Endodermal cell (in vitro differentiated cells): ENCODE measurements around the gene LRFN5. TPM values are rescaled to one million over a fixed set of nuclear protein-coding genes. Genes with fewer than 3 reads are reported as not detected.

Source experiments
- DNase-seq: peaks from one replicate; pipeline ENCODE4 v3.0.0-alpha.2; 2017
- H3K27ac ChIP-seq: 2 replicates; pipeline ENCODE4 v1.5.1; 2013; ENCODE audit warnings: mild to moderate bottlenecking, low read depth, low read length, moderate library complexity
- H3K27me3 ChIP-seq: 2 replicates; pipeline ENCODE4 v1.6.1; 2013; ENCODE audit warnings: mild to moderate bottlenecking, low read length, moderate library complexity; ENCODE audit not compliant: insufficient read depth, control insufficient read depth, poor library complexity, severe bottlenecking
- H3K36me3 ChIP-seq: 2 replicates; pipeline ENCODE4 v1.7.0; 2013; ENCODE audit warnings: mild to moderate bottlenecking, low read length, moderate library complexity; ENCODE audit not compliant: control insufficient read depth, insufficient read depth
- H3K4me1 ChIP-seq: one replicate; pipeline ENCODE4 v1.7.0; 2013; ENCODE audit warnings: low read length; ENCODE audit not compliant: control insufficient read depth, insufficient read depth
- H3K4me3 ChIP-seq: 2 replicates; pipeline ENCODE4 v1.5.1; 2013; ENCODE audit warnings: mild to moderate bottlenecking, low read length, moderate library complexity
- H3K9ac ChIP-seq: 2 replicates; pipeline ENCODE4 v1.6.1; 2013; ENCODE audit warnings: mild to moderate bottlenecking, low read length, moderate library complexity; ENCODE audit not compliant: poor library complexity, severe bottlenecking; ENCODE audit errors: extremely low read depth
- H3K9me3 ChIP-seq: 2 replicates; pipeline ENCODE4 v1.6.1; 2013; ENCODE audit warnings: mild to moderate bottlenecking, low read length, moderate library complexity; ENCODE audit not compliant: control insufficient read depth
- H3K27ac Mint-ChIP-seq: 2 replicates; pipeline ENCODE4 v1.8.0; 2020; ENCODE audit warnings: mixed read lengths
- H3K27me3 Mint-ChIP-seq: 2 replicates; pipeline ENCODE4 v1.8.0; 2021; ENCODE audit warnings: mild to moderate bottlenecking, mixed read lengths; ENCODE audit not compliant: insufficient read depth
- H3K36me3 Mint-ChIP-seq: 2 replicates; pipeline ENCODE4 v1.8.0; 2020; ENCODE audit warnings: low read depth, mixed read lengths
- H3K4me1 Mint-ChIP-seq: 2 replicates; pipeline ENCODE4 v1.8.0; 2020; ENCODE audit warnings: mixed read lengths
- H3K4me3 Mint-ChIP-seq: 2 replicates; pipeline ENCODE4 v1.8.0; 2020; ENCODE audit warnings: mild to moderate bottlenecking, moderate library complexity, mixed read lengths
- H3K9me3 Mint-ChIP-seq: 2 replicates; pipeline ENCODE4 v1.8.0; 2020; ENCODE audit warnings: mild to moderate bottlenecking, mixed read lengths
- CTCF ChIP-seq: fragments of 200-600 bp; sonication (generic); conservative IDR thresholded peaks from 2 replicates; pipeline ENCODE4 v1.5.0; 2021; ENCODE audit warnings: antibody characterized with exemption, mild to moderate bottlenecking
- WGBS, 2 experiments: methylation state at CpG; one replicate each; pipeline versions ENCODE4 v1.1.5 to v1.1.7; 2013; ENCODE audit warnings: missing lambda C conversion rate in 2 of 2, mixed read lengths in 1 of 2; ENCODE audit not compliant: insufficient coverage in 1 of 2, insufficient read length in 1 of 2; 5-methylcytosine and 5-hydroxymethylcytosine counted together
- total RNA-seq, 2 donors: library from RNA; stranded (reverse); fragmentation: NEBNext Ultra II Directional in 1 of 2; extraction: Animal tissue kit (Norgen Biotek cat#: 25700) in 1 of 2; gene quantifications; 2 replicates in 1 of 2; 3 replicates in 1 of 2; pipeline ENCODE4 v1.2.1, GENCODE V29; 2021

Gene LRFN5
- total RNA-seq, 2 donors from 2014 or later, result 1.4 to 3.2 TPM

GRCh38 chr14:41839661-41840060 lies 233.0 kb downstream of the LRFN5 start:
- no peaks in the 10 kb centered on the region for H3K9me3 Mint-ChIP-seq
- no peaks in the 10 kb centered on the region for H3K9me3 ChIP-seq
- no peaks in the 10 kb centered on the region for H3K4me1 Mint-ChIP-seq
- H3K9ac ChIP-seq, result no peak overlapping the region
- no peak overlapping the region for H3K27ac ChIP-seq
- H3K36me3 ChIP-seq, result no peaks in the 10 kb centered on the region
- WGBS, 2 experiments, result 83 to 89% methylated on average over 2 of the region's 2 CpGs
- no peak for TF ChIP-seq CTCF
- H3K27me3 ChIP-seq, result no peaks in the 10 kb centered on the region
- H3K27ac Mint-ChIP-seq, result no peak overlapping the region
- no peak for DNase-seq
- H3K27me3 Mint-ChIP-seq, result no peaks in the 10 kb centered on the region
- H3K36me3 Mint-ChIP-seq, result no peaks in the 10 kb centered on the region
- H3K4me1 ChIP-seq, result no peaks in the 10 kb centered on the region
- no peak overlapping the region for H3K4me3 Mint-ChIP-seq
- H3K4me3 ChIP-seq, result no peak overlapping the region

GRCh38 chr14:41859336-41859735 lies 252.7 kb downstream of the LRFN5 start:
- H3K9ac ChIP-seq, result no peak overlapping the region
- no peaks in the 10 kb centered on the region for H3K36me3 ChIP-seq
- Mint-ChIP-seq H3K4me1 (no peaks in the 10 kb centered on the region), H3K9me3 (no peaks in the 10 kb centered on the region), H3K4me3 (no peak overlapping the region), H3K27me3 (no peaks in the 10 kb centered on the region), H3K36me3 (no peaks in the 10 kb centered on the region), H3K27ac (no peak overlapping the region)
- H3K9me3 ChIP-seq, result no peaks in the 10 kb centered on the region
- no peaks in the 10 kb centered on the region for H3K4me1 ChIP-seq
- no peak overlapping the region for H3K4me3 ChIP-seq
- WGBS, 2 experiments, result 93% methylated on average over 1 of the region's 2 CpGs; no CpG with 5 or more reads in 1 of the 2 experiments
- DNase-seq, result no peak
- no peak overlapping the region for H3K27ac ChIP-seq
- H3K27me3 ChIP-seq, result peaks cover 5% of the 10 kb centered on the region
- TF ChIP-seq CTCF, result no peak

- H3K36me3 Mint-ChIP-seq, result no peaks in the 10 kb centered on the region
- Histone ChIP-seq H3K4me3 (no peak overlapping the region), H3K9ac (no peak overlapping the region), H3K27ac (no peak overlapping the region), H3K36me3 (no peaks in the 10 kb centered on the region), H3K4me1 (no peaks in the 10 kb centered on the region), H3K9me3 (no peaks in the 10 kb centered on the region), H3K27me3 (peaks cover 5% of the 10 kb centered on the region)
- no peak for DNase-seq
- no peak overlapping the region for H3K27ac Mint-ChIP-seq
- no peaks in the 10 kb centered on the region for H3K9me3 Mint-ChIP-seq
- no peak overlapping the region for H3K4me3 Mint-ChIP-seq
- no peak for TF ChIP-seq CTCF
- H3K27me3 Mint-ChIP-seq, result no peaks in the 10 kb centered on the region
- H3K4me1 Mint-ChIP-seq, result no peaks in the 10 kb centered on the region
- WGBS, 2 experiments, result no CpG with 5 or more reads among the region's 1 CpG
These were observed 253.9 kb downstream of the LRFN5 start for GRCh38 chr14:41860586-41860985.
